Activated CD4-positive, alpha-beta T cell treated with anti-CD3 and anti-CD28 coated beads for 24 hours (primary cell): ENCODE results near the gene LCOR.

Source experiments
- DNase-seq, 2 donors: peaks; one replicate each; pipeline ENCODE4 v3.0.0-alpha.2; 2020; ENCODE audit warnings: low read depth in 2 of 2

Gene LCOR

DNA sequence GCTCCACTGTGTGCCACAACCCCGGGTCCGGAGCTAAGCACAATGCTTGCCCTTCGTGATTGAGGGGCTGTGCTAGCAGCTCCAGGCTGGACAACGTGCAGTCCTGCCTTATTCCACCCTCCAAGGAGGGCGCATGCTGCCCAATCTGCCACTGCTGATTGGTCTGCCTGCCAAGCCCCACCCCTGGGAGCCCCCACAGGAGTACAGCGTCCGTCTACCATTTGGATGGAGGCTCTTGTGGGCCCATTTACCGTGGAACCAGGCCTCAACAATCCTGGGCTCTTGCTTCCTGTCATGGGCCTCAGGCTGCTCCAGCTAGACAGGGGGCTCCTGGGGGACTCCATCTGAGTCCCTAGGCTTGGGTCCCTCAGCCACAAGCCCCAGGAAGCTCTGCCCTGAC, 180.4 kb downstream of the LCOR start:
- DNase-seq: no peak

- no peak for DNase-seq
Measured at GRCh38 chr10:97013568-97013967, 181.5 kb downstream of the LCOR start.

DNA sequence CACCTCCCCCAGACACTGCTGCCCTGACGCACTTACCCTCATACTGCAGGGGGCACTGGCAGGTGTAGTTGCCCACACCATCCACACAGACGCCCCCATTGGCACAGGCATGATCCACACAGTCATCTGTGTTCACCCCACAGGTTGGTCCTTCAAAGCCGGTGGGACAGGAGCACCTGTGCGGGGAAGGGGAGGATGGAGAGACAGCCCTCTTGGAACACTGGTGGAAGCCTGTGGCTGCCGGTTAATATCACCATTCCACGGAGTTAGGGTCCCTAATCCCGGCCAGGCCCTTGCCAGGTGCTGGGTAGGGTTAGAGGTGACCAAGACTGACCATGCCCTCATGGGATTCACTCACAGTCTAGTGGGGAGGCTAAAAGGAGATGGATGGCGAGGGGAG, 181.9 kb downstream of the LCOR start:
- no peak for DNase-seq

DNA sequence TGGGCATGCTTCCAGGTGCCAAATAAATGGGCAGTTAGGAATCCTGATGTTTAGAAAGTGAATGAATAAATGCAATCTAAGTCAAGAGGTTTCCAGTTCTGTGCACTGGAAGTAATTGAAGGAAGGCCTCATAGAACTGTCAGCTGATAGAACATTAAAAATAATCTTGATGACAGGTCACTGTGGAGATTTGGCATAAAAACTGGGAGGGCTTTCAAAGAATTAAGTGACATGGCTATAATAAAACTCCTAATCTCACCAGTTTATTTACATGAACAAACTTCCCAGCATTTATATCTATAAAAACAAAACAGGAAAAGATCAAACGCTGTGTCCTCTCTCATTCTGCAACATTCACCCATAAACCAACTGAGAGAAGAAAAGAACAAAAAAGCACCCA, 183.1 kb downstream of the LCOR start:
- no peak for DNase-seq

DNA sequence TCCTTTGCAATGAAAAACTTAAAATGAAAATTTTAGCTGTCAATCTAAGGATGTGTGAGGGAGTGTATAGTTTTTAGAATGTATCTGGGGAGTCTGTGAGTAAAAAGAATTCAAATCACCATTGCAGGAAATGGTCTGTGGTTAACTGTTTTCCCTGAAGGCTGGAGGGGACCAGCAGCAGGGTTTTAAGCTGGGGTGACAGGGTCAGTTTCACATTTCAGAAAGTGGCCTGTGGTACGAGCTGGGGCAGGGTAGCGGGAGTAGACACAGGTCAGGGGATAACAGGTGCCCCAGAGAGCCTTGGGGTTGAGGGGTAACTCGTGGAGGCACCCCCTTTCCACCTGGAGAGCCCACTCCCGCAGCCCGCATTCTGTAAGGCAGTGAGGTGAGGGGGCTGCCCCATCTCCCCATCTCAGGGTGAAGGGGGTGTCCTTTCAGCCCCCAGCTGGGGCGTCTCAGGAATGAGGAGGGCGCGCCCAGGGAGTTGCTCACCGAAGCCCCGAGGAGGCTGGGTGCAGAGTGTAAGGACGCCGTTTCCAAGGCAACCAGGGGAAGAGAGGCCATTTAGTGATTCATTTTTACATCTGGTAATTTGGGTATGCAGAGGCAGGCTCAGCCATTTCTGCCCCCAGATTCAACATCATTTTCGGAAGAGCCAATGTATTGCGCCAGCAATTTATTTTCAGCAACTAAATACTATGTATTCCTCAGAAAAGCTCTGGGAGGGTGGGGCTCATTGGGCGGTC, 184.8 kb downstream of the LCOR start:
- DNase-seq: no peak

- DNase-seq: no peak
Measured at GRCh38 chr10:97017474-97017903, 185.4 kb downstream of the LCOR start.

DNA sequence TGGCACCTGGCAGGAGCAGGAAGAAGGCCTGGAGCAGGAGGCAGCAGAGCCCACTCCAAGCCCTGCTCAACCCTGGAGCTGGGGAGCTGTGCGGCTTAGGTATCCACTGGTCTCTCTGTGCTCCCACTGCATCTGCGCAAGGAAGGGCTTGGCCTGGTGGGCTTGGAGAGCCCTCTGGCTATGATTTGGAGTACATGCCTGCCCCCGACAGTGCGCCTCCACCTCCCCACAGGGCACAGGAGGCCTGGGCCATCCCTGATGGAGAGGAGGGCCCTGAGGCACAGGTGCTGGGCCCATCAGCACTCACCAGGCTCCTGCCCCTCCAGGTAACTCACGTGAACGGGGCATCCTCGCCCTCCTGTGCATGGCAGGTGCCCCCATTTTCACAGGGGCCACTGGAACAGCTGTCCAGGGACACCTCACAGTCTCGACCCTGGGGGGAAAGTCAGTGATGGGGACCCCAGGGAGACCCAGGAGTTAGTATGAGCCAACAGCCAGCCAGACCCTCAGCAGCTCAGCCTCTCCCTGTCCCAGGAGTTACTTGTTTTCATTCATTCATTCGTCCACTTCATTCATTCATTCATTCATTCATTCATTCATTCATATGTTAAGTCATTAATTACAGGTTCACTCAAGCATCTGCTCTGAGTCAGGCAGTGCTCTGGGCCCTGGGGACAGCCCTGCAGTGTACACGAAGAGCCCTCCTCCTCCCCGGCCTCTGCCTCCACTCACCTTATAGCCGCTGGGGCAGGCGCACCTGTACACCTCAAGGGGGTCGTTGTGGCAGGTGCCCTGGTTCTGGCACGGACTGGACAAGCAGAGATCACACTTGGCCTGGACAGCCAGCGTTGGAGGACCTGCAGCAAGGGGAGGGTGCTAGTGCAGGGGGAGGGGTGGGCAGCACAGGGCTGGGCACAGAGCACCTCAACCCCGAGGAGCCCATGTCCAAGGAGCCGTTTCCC, 186.4 kb downstream of the LCOR start:
- DNase-seq: no peak

GRCh38 chr10:97019213-97019844, 187.2 kb downstream of the LCOR start:
- no peak for DNase-seq

GRCh38 chr10:97020452-97021400, 188.6 kb downstream of the LCOR start:
- DNase-seq: no peak

DNA sequence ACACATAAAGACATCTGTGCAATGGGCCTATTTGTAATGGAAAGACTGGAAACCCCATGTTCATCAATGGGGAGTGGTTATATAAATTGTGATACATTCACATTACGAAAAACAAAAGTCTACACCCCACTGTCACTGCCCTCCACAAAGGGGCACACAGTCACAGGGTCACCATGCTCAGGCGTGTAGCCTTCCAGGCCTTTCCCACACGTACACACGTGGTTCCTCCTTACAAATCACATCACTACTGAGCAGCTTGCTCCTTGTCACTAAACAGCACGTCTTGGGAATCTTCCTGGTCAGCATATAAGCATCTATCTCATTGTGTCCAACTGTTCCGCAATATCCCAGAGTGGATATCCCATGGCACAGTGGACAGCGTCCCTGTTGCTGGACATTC, 190.5 kb downstream of the LCOR start:
- DNase-seq: no peak

GRCh38 chr10:97023401-97024167, 191.5 kb downstream of the LCOR start:
- DNase-seq: no peak

GRCh38 chr10:97024168-97025073, 192.3 kb downstream of the LCOR start:
- DNase-seq: no peak

GRCh38 chr10:97025613-97026242, 193.6 kb downstream of the LCOR start:
- DNase-seq: peak; percentile 34 to 41

GRCh38 chr10:97028126-97028831, 196.2 kb downstream of the LCOR start:
- DNase-seq: no peak

DNA sequence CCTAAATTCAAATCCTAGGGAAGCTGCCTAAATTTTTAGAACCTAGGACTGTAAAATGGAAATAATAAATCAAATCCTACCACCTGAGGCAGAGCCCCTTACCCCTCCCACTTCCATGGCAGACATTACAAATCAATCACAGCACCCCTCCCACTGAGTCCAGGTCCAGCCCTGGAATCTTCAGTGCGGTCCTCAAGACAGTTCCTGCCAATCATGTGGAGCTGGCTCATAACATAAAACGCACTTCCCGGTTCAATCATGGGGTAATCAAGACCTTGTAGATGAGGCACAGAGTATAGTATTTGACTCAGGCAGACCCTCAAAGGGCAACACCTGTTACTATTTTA, 196.7 kb downstream of the LCOR start:
- no peak for DNase-seq

DNA sequence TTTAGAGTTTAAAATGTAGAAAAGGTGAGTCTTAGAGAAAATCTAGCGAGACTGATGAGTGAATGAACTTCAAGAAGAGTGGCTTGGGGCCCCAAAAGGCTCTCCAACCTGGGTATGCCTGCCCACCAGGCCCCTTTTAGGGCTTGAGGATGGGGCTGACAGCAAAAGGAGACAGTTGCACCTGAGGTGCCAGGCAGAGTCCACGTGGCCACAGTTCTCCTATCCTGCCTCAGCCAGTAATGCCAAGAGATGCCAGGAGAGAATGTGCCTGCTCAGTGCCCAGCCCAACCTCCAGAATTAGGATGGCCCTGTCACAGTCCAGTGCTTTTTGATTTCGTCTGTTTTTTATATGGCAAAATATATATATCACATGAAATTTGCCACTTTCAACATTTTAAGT, 197.2 kb downstream of the LCOR start:
- no peak for DNase-seq

GRCh38 chr10:97030894-97031293, 198.8 kb downstream of the LCOR start:
- no peak for DNase-seq

DNA sequence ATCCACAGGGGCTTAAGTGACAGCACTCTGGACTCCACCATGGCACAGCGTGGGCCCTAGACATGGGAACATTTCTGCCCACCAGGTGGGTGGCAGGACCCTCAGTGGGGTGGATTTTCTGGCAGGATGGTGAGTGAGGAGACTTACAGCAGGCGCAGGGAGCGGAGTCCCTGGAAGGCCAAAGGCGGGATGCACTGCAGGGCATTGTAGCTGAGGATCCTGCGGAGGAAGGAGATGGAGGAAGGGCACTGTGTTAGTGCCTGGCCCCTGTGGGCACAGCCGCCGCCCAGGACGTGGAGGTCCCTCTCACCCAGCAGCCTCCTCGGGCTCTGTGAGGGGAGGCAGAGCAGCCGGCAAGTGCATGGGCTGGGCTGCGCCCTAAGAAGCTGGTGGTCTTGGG, 199.4 kb downstream of the LCOR start:
- DNase-seq: no peak
